Measurements from ENCODE around the gene FYN.

Gene FYN

GRCh38 chr6:111900735-111901134 lies 27.5 kb upstream of the FYN start:
- H3K27ac ChIP-seq = no peak overlapping the region
- H3K9me3 ChIP-seq (ENCODE audit: severe bottlenecking) = no peaks in the 10 kb centered on the region
- no peak overlapping the region for H3K4me3 ChIP-seq (ENCODE audit: low read depth, low read length)
- no peaks in the 10 kb centered on the region for H3K27me3 ChIP-seq (ENCODE audit: insufficient read depth, low read depth, severe bottlenecking)
- no peak for DNase-seq
- TF ChIP-seq, protein P1, sequence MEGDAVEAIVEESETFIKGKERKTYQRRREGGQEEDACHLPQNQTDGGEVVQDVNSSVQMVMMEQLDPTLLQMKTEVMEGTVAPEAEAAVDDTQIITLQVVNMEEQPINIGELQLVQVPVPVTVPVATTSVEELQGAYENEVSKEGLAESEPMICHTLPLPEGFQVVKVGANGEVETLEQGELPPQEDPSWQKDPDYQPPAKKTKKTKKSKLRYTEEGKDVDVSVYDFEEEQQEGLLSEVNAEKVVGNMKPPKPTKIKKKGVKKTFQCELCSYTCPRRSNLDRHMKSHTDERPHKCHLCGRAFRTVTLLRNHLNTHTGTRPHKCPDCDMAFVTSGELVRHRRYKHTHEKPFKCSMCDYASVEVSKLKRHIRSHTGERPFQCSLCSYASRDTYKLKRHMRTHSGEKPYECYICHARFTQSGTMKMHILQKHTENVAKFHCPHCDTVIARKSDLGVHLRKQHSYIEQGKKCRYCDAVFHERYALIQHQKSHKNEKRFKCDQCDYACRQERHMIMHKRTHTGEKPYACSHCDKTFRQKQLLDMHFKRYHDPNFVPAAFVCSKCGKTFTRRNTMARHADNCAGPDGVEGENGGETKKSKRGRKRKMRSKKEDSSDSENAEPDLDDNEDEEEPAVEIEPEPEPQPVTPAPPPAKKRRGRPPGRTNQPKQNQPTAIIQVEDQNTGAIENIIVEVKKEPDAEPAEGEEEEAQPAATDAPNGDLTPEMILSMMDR (IDR thresholded peaks at IDR 0.05; ENCODE audit: low read depth, low read length) = no peak
- no peaks in the 10 kb centered on the region for H3K36me3 ChIP-seq

DNA sequence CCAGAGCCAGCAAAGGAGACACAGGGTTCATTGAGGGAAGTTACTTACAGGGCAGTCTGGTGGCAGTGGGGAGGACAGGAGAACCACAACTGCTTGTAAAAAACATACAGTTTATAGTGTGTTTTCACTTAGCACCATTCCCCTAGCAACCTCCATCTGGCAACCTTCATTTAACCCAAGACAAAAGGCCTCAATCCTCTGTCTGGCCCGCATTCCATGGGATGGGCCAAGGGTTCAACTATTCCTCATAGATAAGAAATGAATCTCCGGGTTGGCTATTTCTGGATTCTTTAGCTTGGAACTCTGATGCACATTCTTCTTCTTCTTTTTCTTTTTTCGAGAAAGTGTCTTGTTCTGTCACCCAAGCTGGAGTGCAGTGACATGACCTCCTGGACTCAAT lies 26.3 kb upstream of the FYN start:
- no peaks in the 10 kb centered on the region for H3K27me3 ChIP-seq (ENCODE audit: insufficient read depth, low read depth, severe bottlenecking)
- DNase-seq = no peak
- TF ChIP-seq, protein P1 (IDR thresholded peaks at IDR 0.05; ENCODE audit: low read depth, low read length) = no peak

DNA sequence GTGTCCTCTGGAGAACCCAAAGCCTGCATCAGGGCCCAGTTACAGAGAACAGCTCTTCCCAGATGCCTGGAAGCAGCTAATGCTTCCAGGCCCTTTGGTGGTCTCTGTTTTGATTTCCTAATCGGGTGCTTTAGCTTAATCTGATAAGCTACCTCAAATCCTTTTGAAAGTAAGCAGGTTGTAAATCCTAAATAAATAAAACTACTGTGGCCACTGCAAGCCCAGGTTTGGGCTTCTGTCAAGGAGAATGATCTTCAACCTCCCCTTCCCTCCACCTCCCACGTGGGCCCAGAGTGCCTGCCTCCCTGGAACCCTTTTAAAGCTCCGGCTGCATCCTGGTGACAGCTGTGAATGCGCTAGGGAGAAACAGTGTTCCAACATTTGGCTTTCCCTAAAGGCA lies 25.2 kb upstream of the FYN start:
- TF ChIP-seq, protein P1 (IDR thresholded peaks at IDR 0.05; ENCODE audit: low read depth, low read length) = no peak
- no peak overlapping the region for H3K4me3 ChIP-seq (ENCODE audit: low read depth, low read length)
- peak; percentile 92 for DNase-seq
- no peaks in the 10 kb centered on the region for H3K36me3 ChIP-seq
- H3K27me3 ChIP-seq (ENCODE audit: insufficient read depth, low read depth, severe bottlenecking) = no peaks in the 10 kb centered on the region
- H3K9me3 ChIP-seq (ENCODE audit: severe bottlenecking) = no peaks in the 10 kb centered on the region
- H3K27ac ChIP-seq = no peak overlapping the region

More for the DNA sequence above, 26.3 kb upstream of the FYN start:
- Histone ChIP-seq H3K27ac (no peak overlapping the region), H3K4me3 (ENCODE audit: low read depth, low read length) (no peak overlapping the region), H3K9me3 (ENCODE audit: severe bottlenecking) (no peaks in the 10 kb centered on the region), H3K36me3 (no peaks in the 10 kb centered on the region)

- Histone ChIP-seq H3K9me3 (ENCODE audit: severe bottlenecking) (no peaks in the 10 kb centered on the region), H3K27ac (no peak overlapping the region), H3K27me3 (ENCODE audit: insufficient read depth, low read depth, severe bottlenecking) (no peaks in the 10 kb centered on the region), H3K4me3 (ENCODE audit: low read depth, low read length) (no peak overlapping the region), H3K36me3 (no peaks in the 10 kb centered on the region)
- no peak for DNase-seq
- TF ChIP-seq, protein P1 (IDR thresholded peaks at IDR 0.05; ENCODE audit: low read depth, low read length) = no peak
Measured at GRCh38 chr6:111894951-111895350, 21.7 kb upstream of the FYN start.

- H3K4me3 ChIP-seq (ENCODE audit: low read depth, low read length) = no peak overlapping the region
- no peak for DNase-seq
- no peaks in the 10 kb centered on the region for H3K27me3 ChIP-seq (ENCODE audit: insufficient read depth, low read depth, severe bottlenecking)
- TF ChIP-seq, protein P1 (IDR thresholded peaks at IDR 0.05; ENCODE audit: low read depth, low read length) = no peak
- no peaks in the 10 kb centered on the region for H3K9me3 ChIP-seq (ENCODE audit: severe bottlenecking)
- H3K27ac ChIP-seq = no peak overlapping the region
- no peaks in the 10 kb centered on the region for H3K36me3 ChIP-seq
Measured at GRCh38 chr6:111894272-111894671, 21.0 kb upstream of the FYN start.

GRCh38 chr6:111892431-111892830 lies 19.2 kb upstream of the FYN start:
- Histone ChIP-seq H3K9me3 (ENCODE audit: severe bottlenecking) (no peaks in the 10 kb centered on the region), H3K4me3 (ENCODE audit: low read depth, low read length) (no peak overlapping the region)

More at GRCh38 chr6:111892431-111892830, 19.2 kb upstream of the FYN start:
- no peak overlapping the region for H3K27ac ChIP-seq
- no peaks in the 10 kb centered on the region for H3K36me3 ChIP-seq
- no peak for DNase-seq
- H3K27me3 ChIP-seq (ENCODE audit: insufficient read depth, low read depth, severe bottlenecking) = no peaks in the 10 kb centered on the region
- TF ChIP-seq, protein P1 (IDR thresholded peaks at IDR 0.05; ENCODE audit: low read depth, low read length) = no peak
